ENCODE results near the gene HSPB7.
"Not testable (repeated sequence)": the region's sequence is repeated elsewhere in the genome, so short reads cannot be mapped to it uniquely, and the experiment has no call there.

The HSPB7 gene

DNA sequence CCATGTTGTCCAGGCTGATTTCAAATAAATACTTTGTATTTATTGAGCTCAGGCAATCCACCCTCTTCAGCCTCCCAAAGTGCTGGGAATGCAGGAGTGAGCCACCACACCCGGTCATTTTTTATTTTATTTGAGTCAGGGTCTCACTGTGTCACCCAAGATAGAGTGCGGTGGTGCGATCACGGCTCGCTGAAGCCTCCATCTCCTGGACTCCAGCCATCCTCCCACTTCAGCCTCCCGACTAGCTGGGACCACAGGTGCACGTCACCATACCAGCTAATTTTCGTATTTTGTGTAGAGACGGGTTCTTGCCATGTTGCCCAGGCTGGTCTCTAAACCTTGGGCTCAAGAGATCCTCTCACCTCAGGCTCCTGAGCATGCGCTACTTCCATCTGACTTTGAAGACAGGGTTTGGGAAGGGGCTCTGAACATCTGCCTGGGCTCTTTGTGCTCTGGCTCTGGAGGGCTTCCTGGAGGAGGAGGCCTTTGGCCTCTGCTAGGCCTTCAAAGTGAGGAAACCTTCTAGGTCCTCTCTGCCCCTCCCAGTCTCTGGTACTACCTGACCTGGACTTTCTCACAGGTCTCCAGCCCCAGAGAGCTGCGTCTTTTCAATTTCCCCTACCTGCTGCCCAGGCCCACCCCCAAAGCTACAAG is 5.8 kb downstream of the HSPB7 start:
- Mint-ChIP-seq H3K36me3 (ENCODE audit: low read depth) (no peaks in the 10 kb centered on the region), H3K27ac (no peak overlapping the region), H3K4me3 (no peak overlapping the region), H3K27me3 (ENCODE audit: low read depth) (peaks cover 10% of the 10 kb centered on the region), H3K4me1 (ENCODE audit: low read depth) (peaks cover 8% of the 10 kb centered on the region), H3K9me3 (no peaks in the 10 kb centered on the region)

DNA sequence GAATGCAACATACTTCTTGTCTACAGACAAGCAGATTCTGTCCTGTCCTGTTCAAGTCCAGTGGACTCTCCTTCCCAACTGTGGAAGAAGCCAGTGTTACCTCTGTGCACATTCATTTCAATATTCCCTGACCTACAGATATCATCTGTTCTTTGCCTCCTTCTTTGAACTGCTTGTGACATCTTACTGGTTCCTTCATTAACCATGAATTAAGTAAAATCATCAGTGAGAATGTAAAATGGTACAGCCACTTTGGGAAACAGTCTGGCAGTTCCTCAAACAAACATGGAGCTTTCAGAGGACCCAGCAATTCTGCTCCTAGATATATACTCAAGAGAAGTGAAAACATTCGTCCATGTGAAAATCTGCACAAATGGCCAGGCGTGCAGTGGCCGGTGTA is 7.0 kb downstream of the HSPB7 start:
- no peaks in the 10 kb centered on the region for H3K9me3 Mint-ChIP-seq
- peaks cover 14% of the 10 kb centered on the region for H3K4me1 Mint-ChIP-seq (ENCODE audit: low read depth)
- H3K4me3 Mint-ChIP-seq, result no peak overlapping the region
- no peak overlapping the region for H3K27ac Mint-ChIP-seq
- H3K27me3 Mint-ChIP-seq (ENCODE audit: low read depth), result peaks cover 10% of the 10 kb centered on the region
- no peaks in the 10 kb centered on the region for H3K36me3 Mint-ChIP-seq (ENCODE audit: low read depth)

DNA sequence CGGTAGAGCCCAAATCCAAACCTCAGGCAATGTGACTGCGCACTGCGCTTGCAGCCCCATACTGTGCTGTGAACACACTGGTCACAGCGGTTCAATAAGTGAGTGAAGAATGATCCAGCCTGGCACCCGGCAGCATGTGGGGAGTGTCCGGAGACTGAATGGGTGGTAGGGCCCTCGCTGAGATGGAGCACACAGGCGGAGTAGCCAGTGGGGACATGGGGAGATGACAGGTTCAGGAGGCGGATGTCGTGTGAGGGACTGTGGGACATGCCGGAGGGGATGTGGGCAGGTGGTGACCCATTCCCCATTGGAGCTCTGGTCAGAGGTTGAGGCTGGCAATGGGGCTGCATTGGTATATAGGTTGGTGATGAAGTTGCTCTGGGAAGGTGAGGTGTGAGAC is 8.2 kb downstream of the HSPB7 start:
- peaks cover 14% of the 10 kb centered on the region for H3K4me1 Mint-ChIP-seq (ENCODE audit: low read depth)
- H3K27ac Mint-ChIP-seq, result no peak overlapping the region
- no peak overlapping the region for H3K4me3 Mint-ChIP-seq
- no peaks in the 10 kb centered on the region for H3K9me3 Mint-ChIP-seq
- H3K27me3 Mint-ChIP-seq (ENCODE audit: low read depth), result peaks cover 9% of the 10 kb centered on the region
- H3K36me3 Mint-ChIP-seq (ENCODE audit: low read depth), result no peaks in the 10 kb centered on the region

- Mint-ChIP-seq H3K36me3 (ENCODE audit: low read depth) (no peaks in the 10 kb centered on the region), H3K4me1 (ENCODE audit: low read depth) (peaks cover 14% of the 10 kb centered on the region), H3K9me3 (no peaks in the 10 kb centered on the region), H3K4me3 (no peak overlapping the region), H3K27me3 (ENCODE audit: low read depth) (peaks cover 7% of the 10 kb centered on the region), H3K27ac (no peak overlapping the region)
These were observed 8.8 kb downstream of the HSPB7 start for GRCh38 chr1:16009030-16009460.

DNA sequence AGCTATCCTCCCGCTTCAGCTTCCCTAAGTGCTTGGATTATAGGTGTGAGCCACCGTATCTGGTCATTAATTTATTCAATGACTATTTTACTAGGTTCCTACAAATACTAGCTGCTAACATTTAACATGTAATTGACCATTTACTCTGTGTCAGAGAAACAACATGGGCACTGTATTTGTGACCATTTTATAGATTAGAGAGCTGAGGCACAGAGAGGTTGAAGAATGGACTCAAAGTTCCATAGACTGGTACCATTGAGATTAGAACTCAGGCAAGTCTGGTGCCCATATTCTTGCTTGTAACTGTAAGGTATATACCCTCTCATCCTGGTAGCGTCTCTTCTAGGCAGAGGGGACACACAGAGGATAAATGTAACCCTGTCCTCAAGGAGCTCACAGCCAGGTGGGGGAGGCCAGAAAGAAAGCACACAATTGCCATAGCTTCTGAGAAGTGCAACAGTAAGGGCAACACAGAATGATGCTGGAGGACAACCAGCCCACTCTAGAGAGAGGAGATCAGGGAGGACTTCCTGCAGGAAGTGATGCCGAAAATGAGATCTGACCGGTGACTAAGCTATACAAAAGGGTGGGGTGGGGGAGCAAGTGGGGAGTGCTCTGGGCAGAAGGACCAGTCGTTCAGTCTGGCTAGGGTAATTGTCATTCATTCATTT is 10.0 kb downstream of the HSPB7 start:
- Mint-ChIP-seq H3K9me3 (no peaks in the 10 kb centered on the region), H3K4me3 (no peak overlapping the region), H3K36me3 (ENCODE audit: low read depth) (no peaks in the 10 kb centered on the region), H3K4me1 (ENCODE audit: low read depth) (peaks cover 14% of the 10 kb centered on the region), H3K27me3 (ENCODE audit: low read depth) (peaks cover 7% of the 10 kb centered on the region), H3K27ac (no peak overlapping the region)

- no peaks in the 10 kb centered on the region for H3K9me3 Mint-ChIP-seq
- no peaks in the 10 kb centered on the region for H3K27me3 Mint-ChIP-seq (ENCODE audit: low read depth)
- no peak overlapping the region for H3K27ac Mint-ChIP-seq
- no peak overlapping the region for H3K4me3 Mint-ChIP-seq
- peaks cover 12% of the 10 kb centered on the region for H3K4me1 Mint-ChIP-seq (ENCODE audit: low read depth)
- H3K36me3 Mint-ChIP-seq (ENCODE audit: low read depth), result no peaks in the 10 kb centered on the region
These were observed 11.0 kb downstream of the HSPB7 start for GRCh38 chr1:16006552-16007485.

DNA sequence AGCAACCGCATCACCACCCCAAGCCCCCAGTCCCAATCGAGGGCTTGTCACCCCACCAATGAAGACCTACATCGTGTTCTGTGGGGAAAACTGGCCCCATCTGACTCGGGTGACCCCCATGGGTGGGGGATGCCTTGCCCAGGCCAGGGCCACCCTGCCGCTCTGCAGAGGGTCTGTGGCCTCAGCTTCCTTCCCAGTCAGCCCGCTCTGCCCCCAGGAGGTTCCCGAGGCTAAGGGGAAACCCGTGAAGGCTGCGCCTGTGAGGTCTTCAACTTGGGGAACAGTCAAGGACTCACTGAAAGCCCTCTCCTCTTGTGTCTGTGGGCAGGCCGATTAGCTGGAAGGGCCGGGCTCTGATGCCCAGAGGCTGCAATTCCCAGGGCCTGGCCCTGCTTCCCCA is 11.8 kb downstream of the HSPB7 start:
- Mint-ChIP-seq H3K4me3 (no peak overlapping the region), H3K36me3 (ENCODE audit: low read depth) (no peaks in the 10 kb centered on the region), H3K9me3 (no peaks in the 10 kb centered on the region), H3K27ac (no peak overlapping the region), H3K4me1 (ENCODE audit: low read depth) (peaks cover 12% of the 10 kb centered on the region), H3K27me3 (ENCODE audit: low read depth) (no peaks in the 10 kb centered on the region)

DNA sequence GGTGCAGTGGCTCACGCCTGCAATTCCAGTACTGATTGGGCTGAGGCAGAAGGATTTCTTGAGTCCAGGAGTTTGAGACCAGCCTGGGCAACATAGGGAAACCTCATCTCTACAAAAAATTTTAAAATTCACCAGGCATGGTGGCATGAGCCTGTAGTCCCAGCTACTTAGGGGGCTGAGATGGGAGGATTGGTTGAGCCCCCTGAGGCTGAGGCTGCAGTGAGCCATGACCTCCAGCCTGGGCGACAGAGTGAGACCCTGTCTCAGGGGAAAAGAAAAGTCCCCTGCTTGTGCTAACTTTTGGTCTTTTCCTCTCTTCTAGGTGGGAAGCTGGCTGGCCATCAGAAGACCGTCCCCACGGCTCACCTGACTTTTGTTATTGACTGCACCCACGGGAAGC is 12.2 kb downstream of the HSPB7 start:
- Mint-ChIP-seq H3K9me3 (no peaks in the 10 kb centered on the region), H3K4me1 (ENCODE audit: low read depth) (peaks cover 12% of the 10 kb centered on the region), H3K4me3 (no peak overlapping the region)

GRCh38 chr1:16001274-16001673 is 16.6 kb downstream of the HSPB7 start:
- H3K36me3 Mint-ChIP-seq (ENCODE audit: low read depth); H3K9me3 Mint-ChIP-seq; H3K27ac Mint-ChIP-seq; H3K4me3 Mint-ChIP-seq; H3K4me1 Mint-ChIP-seq (ENCODE audit: low read depth); H3K27me3 Mint-ChIP-seq (ENCODE audit: low read depth): not testable (repeated sequence)

More for the DNA sequence above, 12.2 kb downstream of the HSPB7 start:
- Mint-ChIP-seq H3K27ac (no peak overlapping the region), H3K36me3 (ENCODE audit: low read depth) (no peaks in the 10 kb centered on the region), H3K27me3 (ENCODE audit: low read depth) (no peaks in the 10 kb centered on the region)

DNA sequence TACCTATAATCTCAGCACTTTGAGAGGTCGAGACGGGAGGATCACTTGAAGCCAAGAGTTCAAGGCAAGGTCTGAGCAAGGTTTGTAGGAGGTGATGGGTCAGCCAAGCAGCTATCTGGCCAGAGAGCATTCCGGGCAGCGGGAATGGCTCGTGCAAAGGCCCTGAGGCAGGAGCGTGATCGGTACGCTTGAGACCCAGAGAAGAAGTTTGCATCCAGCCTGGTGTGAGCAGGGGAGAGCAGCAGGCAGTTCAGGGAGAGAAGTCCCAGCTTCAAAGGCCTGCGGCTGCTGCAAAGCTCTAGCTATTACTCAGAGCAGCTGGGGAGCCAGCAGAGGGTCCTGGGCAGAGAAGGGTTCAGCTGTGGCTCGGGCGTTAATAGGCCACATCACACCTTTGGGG is 18.9 kb downstream of the HSPB7 start:
- H3K4me1 Mint-ChIP-seq (ENCODE audit: low read depth), result no peaks in the 10 kb centered on the region
- no peaks in the 10 kb centered on the region for H3K36me3 Mint-ChIP-seq (ENCODE audit: low read depth)
- H3K9me3 Mint-ChIP-seq, result no peaks in the 10 kb centered on the region
- H3K27ac Mint-ChIP-seq, result no peak overlapping the region
- peaks cover 3% of the 10 kb centered on the region for H3K27me3 Mint-ChIP-seq (ENCODE audit: low read depth)
- H3K4me3 Mint-ChIP-seq, result no peak overlapping the region

GRCh38 chr1:15997637-15998280 is 20.1 kb downstream of the HSPB7 start:
- Mint-ChIP-seq H3K4me1 (ENCODE audit: low read depth) (no peaks in the 10 kb centered on the region), H3K27me3 (ENCODE audit: low read depth) (peaks cover 3% of the 10 kb centered on the region), H3K4me3 (no peak overlapping the region), H3K36me3 (ENCODE audit: low read depth) (no peaks in the 10 kb centered on the region), H3K27ac (no peak overlapping the region), H3K9me3 (no peaks in the 10 kb centered on the region)

DNA sequence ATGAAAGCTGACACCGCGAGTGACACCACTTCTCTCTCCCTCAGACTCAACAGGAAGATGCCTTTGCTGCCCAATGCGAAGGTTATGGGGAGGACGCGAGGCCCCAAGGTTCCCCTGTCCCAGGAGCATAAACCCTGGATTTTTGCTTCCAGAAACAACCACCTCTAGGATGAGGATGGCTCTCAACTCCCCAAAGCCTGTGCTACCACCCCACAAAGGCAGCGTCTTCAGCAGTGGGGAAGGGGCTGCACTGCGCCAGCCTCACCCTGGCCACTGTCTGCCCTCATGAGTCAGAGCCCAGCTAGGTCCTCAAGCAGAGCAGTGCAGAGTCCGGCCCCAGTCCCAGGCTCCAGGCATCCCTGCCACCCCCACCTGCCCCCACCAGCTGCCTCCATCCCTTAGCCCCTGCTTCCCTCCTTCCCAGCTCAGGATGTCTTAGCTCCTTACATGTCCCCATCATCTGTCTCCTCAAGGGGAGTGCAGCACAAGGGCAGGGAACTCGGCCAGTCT is 20.7 kb downstream of the HSPB7 start:
- no peaks in the 10 kb centered on the region for H3K9me3 Mint-ChIP-seq
- no peaks in the 10 kb centered on the region for H3K4me1 Mint-ChIP-seq (ENCODE audit: low read depth)
- H3K27me3 Mint-ChIP-seq (ENCODE audit: low read depth), result peaks cover 3% of the 10 kb centered on the region
- H3K4me3 Mint-ChIP-seq, result no peak overlapping the region
- H3K27ac Mint-ChIP-seq, result no peak overlapping the region
- no peaks in the 10 kb centered on the region for H3K36me3 Mint-ChIP-seq (ENCODE audit: low read depth)

DNA sequence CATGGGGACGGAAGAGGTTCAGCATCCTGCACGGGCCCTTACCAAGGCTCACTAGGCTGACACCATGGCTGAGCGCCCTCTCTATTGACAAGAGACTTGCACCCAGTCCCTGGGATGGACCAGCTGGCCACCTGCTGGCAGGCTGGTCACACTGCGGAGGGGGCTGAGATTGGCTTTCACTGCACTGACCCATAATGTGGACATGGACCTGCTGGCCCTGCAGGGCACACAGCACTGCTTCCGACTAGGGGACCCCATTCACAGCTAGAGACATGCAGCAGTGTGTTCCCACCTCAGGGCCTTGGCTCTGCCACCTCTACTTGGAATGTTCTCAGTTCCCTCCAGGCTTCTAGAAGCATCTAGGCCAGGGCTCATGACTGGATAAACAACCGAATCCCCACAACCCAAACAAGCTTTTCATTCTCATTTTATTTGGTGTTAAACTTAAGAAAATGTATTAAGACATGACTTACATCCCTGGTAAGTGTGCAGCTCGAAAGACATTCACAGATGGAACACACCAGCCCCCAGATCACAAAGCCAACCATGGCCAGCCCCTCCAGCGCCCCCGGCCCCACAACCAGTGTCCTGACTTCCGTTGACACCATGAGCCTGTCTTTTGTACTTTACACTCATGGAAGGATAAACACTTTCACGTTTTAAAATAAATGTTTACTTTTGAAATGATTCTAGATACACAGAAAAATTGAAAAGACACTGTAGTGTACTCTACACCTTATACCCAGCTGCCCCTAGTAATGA is 23.1 kb downstream of the HSPB7 start:
- Mint-ChIP-seq H3K36me3 (ENCODE audit: low read depth) (no peaks in the 10 kb centered on the region), H3K27me3 (ENCODE audit: low read depth) (peaks cover 3% of the 10 kb centered on the region), H3K4me1 (ENCODE audit: low read depth) (no peaks in the 10 kb centered on the region), H3K27ac (no peak overlapping the region), H3K4me3 (no peak overlapping the region), H3K9me3 (no peaks in the 10 kb centered on the region)

- H3K4me1 Mint-ChIP-seq (ENCODE audit: low read depth), result no peaks in the 10 kb centered on the region
- H3K9me3 Mint-ChIP-seq, result no peaks in the 10 kb centered on the region
- H3K27me3 Mint-ChIP-seq (ENCODE audit: low read depth), result peaks cover 3% of the 10 kb centered on the region
- H3K4me3 Mint-ChIP-seq, result no peak overlapping the region
- no peak overlapping the region for H3K27ac Mint-ChIP-seq
- H3K36me3 Mint-ChIP-seq (ENCODE audit: low read depth), result no peaks in the 10 kb centered on the region
These were observed 23.8 kb downstream of the HSPB7 start for GRCh38 chr1:15994081-15994480.
